ENCODE measurements around the gene CFAP298. TPM values are rescaled to one million over a fixed set of nuclear protein-coding genes. Genes with fewer than 3 reads are reported as not detected.

Gene CFAP298
- total RNA-seq, 4 donors from 2014 or later: 6.4 to 27.3 (median 20.9) TPM; not detected in 1

DNA sequence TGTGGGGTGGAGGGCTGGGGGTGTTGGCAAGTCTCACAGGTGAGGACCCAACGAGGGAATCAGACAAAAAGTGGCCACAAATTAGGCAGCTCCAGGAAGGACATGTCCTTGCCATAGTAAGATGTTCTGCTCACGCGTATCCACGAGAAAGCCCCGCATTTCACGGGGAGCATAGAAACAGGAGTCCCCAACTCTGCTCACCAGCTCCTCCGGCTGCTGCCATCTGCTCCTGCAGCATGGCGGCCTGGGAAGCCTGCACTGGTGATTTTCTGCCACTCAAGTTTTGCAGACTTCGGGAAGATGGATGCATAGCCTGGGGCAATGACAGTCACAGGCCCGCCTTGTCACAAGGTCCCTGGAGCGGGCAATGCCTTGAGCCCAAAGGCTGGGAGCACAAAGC lies 36.2 kb downstream of the CFAP298 start:
- Histone ChIP-seq H3K9me3 (no peaks in the 10 kb centered on the region), H3K36me3 (no peaks in the 10 kb centered on the region), H3K27ac (no peak overlapping the region), H3K4me3 (no peak overlapping the region), H3K4me1 (no peaks in the 10 kb centered on the region), H3K27me3 (no peaks in the 10 kb centered on the region)
- DNase-seq: no peak
- in situ Hi-C loops (cut with MboI; ENCODE audit: low pct_ligation_motif_present in 1 of 4, low pct_unique_long_range_greater_than_20kb in 1 of 4, low sequenced_read_pairs in 3 of 4) (loop anchor here in 1 of 4 donors (10.0 kb wide), 1 partner anchor 171 kb away; no protein-coding TSS in a partner anchor), intact Hi-C loops (cut with DNase I; ENCODE audit: low total_unique reads) (no loop called here)
- WGBS, 2 donors (ENCODE audit: low coverage in 1 of 2): 87 to 91% methylated on average over 10 of the region's 11 CpGs
- no peak for TF ChIP-seq POLR2A (IDR thresholded peaks at IDR 0.05)
- TF ChIP-seq EP300 (IDR thresholded peaks at IDR 0.05; ENCODE audit: low read depth): no peak
- TF ChIP-seq POLR2AphosphoS5 (IDR thresholded peaks at IDR 0.05): no peak
- TF ChIP-seq CTCF (IDR thresholded peaks at IDR 0.05): no peak

- TF ChIP-seq POLR2AphosphoS5 (IDR thresholded peaks at IDR 0.05): no peak
- TF ChIP-seq CTCF (IDR thresholded peaks at IDR 0.05): no peak
- TF ChIP-seq POLR2A (IDR thresholded peaks at IDR 0.05): no peak
- no peak for TF ChIP-seq EP300 (IDR thresholded peaks at IDR 0.05; ENCODE audit: low read depth)
- no peak overlapping the region for H3K4me3 ChIP-seq
- in situ Hi-C loops (cut with MboI; ENCODE audit: low pct_ligation_motif_present in 1 of 4, low pct_unique_long_range_greater_than_20kb in 1 of 4, low sequenced_read_pairs in 3 of 4): loop anchor here in 3 of 4 donors (5.0 to 25.0 kb wide), 3 partner anchors 163 to 170 kb away; partner anchors contain the start of gene EVA1C (in 2 of the 3)
- intact Hi-C loops (cut with DNase I; ENCODE audit: low total_unique reads): no loop called here
- no peaks in the 10 kb centered on the region for H3K9me3 ChIP-seq
- H3K36me3 ChIP-seq: no peaks in the 10 kb centered on the region
- no peak overlapping the region for H3K27ac ChIP-seq
- whole genome bisulfite sequencing, 2 donors (ENCODE audit: low coverage in 1 of 2): 71 to 87% methylated on average over 4 to 20 of the region's 26 CpGs
- no peaks in the 10 kb centered on the region for H3K27me3 ChIP-seq
- H3K4me1 ChIP-seq: no peaks in the 10 kb centered on the region
- DNase-seq: no peak
These were observed 36.9 kb downstream of the CFAP298 start for GRCh38 chr21:32574946-32575925.

DNA sequence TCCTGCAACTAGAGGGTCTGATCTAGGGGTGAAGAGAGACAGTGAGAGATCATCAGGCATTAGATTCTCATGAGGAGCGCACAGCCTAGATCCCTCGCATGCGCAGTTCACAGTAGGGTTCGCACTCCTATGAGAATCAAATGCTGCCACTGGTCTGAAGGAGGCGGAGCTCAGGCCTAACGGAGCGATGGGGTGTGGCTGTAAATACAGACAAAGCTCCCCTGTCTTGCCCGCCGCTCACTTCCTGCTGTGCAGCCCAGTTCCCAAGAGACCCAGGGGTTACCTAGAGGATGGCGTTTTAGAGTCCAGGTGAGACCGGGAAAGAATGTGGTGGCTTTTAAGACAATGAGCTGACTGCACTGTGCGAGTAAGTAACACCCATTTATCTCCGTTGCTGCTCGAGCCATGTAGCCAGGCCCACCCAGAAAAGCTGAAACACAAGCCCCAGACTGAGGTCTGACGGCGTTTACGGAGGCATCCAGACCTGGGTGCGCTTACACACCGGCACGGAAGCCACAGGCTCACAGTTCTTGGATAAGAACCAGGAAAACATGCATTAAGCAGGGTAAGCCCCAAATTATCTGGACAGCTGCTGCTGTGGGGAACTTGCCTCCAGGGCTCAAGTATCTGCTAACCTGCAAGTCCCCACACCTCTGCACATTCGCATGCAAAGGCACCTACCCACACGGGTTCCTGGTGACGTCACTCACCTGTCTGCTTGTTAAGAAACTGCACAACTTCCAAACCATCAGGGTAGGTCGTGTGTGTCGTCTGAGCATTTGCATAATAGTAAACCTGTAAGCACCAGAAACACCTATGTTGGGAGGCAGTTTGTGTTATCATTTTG lies 39.4 kb downstream of the CFAP298 start:
- Histone ChIP-seq H3K27ac (peak overlapping the region in 1 of 4 donors; percentile 26), H3K9me3 (no peaks in the 10 kb centered on the region), H3K36me3 (no peaks in the 10 kb centered on the region), H3K4me3 (no peak overlapping the region), H3K27me3 (no peaks in the 10 kb centered on the region), H3K4me1 (peaks cover 0 to 17% (median 11%) of the 10 kb centered on the region in 4 donors)
- in situ Hi-C loops (cut with MboI; ENCODE audit: low pct_ligation_motif_present in 1 of 4, low pct_unique_long_range_greater_than_20kb in 1 of 4, low sequenced_read_pairs in 3 of 4) (loop anchor here in 3 of 4 donors (5.0 to 25.0 kb wide), 3 partner anchors 160 to 168 kb away; partner anchors contain the start of gene EVA1C (in 2 of the 3)), intact Hi-C loops (cut with DNase I; ENCODE audit: low total_unique reads) (no loop called here)
- no peak for TF ChIP-seq CTCF (IDR thresholded peaks at IDR 0.05)
- no peak for TF ChIP-seq EP300 (IDR thresholded peaks at IDR 0.05; ENCODE audit: low read depth)
- TF ChIP-seq POLR2A (IDR thresholded peaks at IDR 0.05): no peak
- no peak for TF ChIP-seq POLR2AphosphoS5 (IDR thresholded peaks at IDR 0.05)
- WGBS, 2 donors (ENCODE audit: low coverage in 1 of 2): 46% methylated on average over 25 of the region's 25 CpGs; no CpG with 5 or more reads in 1 of the 2 donors
- peak; percentile 66 for DNase-seq
